DMS79 (cell line): ENCODE results near the gene SELENOS.
"Not testable (repeated sequence)": the region's sequence is repeated elsewhere in the genome, so short reads cannot be mapped to it uniquely, and the experiment has no call there.

Experiments used
- DNase-seq: peaks from one replicate; lab custom pipeline; 2025; lab: John Stamatoyannopoulos, UW

Gene SELENOS

DNA sequence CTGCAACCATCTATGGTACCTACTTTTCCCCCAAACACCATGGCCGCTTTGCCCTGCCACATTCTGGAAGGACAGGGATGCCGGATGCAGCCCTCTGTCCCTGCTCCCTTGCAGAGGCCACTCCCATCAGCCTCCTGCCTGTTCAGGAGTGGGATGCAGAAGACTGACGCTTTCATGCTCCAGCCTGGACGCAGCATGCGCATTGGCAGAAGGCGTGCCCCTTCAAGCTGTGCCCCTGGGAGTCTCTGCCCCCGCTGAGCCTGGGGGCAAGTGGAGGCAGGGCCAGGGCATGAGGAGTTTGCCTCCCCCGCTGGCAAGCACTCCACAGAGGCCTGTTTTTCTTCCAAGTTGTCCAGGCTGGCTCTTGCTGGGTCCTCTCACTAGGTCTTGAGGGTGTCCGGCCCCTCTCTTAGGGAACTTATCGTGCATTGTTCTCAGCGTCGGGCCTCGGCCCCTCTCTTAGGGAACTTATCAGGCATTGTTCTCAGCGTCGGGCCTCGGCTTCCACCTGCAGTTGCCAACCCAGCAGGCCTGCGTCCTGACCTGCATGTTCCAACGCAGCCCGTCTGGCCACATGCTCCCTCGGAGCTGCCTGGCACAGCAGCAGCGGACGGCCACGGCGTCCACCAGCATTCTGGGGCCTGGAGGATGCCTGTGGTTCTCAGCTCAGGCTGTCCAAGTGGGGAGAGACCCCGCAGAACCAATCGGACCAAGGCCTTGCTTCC lies 32.3 kb upstream of the SELENOS start:
- no peak for DNase-seq

DNA sequence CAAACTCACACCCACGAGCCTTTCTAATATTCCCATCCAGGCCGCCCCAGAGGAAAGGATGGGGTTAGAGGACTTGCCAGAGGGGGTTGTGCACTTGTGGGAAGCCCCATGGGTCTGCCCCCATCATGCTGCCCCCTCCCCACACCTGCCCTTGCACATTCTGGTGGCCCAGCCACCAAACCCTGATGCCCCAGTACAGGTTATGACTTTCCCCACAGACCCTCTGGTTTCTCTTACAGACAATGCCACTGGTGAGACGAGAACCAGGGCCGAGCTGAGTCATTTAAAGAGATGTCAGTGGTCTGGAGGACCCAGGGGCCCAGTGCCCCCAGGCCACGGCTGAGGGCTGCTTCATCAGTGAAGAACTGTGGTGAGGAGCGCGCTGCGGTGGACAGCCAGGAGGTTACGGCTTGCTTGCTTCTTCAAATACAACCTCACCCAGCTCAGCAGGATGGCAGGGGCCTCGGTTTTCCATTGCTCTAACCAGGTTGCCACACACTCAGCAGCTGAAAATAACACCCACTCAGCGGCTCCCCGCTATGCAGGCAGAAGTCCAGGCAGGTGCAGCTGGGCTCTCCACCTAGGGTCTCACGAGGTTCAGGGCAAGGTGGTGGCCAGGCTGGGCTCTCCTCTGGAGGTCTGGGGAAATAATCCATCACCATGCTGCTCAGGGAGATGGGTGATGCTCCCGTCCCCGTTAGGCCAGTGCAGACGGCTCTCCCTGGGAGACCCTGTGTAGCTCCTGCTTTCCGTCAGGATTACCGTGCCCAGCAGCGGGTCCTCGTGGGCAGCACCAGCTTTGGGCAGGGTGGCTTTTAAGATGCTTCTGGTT lies 31.5 kb upstream of the SELENOS start:
- DNase-seq = no peak

DNA sequence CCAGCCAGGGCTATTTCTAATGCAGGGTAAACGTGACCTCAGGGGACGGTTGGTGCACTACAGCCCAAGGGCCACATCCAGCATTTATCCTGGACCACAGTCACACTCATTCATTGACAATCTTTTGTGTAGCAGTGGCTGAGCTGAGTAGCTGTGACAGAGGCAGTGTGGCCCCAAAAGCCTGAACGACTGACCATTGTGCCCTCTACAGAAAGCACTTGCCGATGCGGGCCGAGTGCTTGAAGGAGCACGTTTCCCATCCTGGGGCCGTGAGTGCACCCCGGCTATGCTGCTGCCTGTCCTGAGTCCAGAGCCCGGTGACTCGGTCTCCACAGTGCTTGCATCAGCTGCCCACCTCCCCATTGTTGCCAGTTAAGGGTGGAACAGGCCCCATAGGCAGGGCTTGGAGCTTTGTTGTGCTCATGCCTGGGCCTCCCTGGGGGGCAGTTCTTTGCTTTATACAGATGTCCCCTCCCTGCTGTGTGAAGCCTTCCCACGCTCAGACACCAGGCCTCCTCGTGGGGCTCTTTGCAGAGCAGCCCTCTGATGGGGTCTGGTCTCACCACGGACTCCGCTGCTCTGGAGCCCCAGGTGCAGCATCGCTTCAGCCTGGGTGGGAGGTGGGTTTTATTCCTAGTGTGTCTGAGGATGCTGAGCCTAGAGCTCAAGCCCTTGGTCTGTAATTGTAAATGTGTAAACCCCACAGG lies 30.8 kb upstream of the SELENOS start:
- DNase-seq = no peak

DNA sequence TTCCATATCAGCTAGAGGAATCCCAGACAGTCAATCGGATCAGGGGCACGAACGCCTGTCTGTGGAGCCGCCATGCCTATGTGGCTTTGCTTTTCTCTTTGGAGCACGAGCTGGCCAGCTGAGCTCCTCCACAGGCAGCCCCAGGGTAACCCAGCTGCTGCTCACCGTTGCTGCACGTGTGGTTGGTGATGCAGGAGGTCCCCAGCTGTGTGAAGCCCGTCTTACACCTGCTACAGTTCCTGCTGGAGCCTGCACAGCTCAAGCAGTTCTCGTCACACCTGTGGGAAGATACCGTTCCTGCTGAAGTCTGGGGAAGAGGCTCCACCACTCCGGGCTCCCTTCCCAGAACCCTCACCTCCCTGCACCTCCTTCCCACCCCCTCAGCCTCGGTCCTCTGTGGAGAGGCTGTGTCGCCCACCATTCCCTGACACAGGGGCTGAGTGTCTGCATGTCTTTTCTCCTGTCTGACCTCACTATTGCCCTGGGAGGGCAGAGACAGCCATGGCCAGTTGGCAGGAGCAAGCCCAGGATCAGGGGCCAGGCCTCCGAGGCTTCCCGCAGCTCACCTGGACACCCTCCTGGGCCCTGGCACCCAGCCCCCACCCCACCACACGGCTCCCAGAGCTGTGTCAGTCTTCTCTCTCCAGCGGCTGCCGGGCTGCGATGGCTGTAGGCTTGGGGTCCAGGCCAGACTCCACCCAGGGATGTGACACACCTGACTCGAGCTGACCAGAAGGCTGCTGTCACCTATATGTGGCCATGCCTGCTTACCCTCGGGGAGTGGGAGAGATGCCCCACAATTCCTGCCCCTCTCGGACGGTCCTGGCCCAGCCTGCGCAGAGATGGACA lies 30.0 kb upstream of the SELENOS start:
- peak; percentile 23 for DNase-seq

DNA sequence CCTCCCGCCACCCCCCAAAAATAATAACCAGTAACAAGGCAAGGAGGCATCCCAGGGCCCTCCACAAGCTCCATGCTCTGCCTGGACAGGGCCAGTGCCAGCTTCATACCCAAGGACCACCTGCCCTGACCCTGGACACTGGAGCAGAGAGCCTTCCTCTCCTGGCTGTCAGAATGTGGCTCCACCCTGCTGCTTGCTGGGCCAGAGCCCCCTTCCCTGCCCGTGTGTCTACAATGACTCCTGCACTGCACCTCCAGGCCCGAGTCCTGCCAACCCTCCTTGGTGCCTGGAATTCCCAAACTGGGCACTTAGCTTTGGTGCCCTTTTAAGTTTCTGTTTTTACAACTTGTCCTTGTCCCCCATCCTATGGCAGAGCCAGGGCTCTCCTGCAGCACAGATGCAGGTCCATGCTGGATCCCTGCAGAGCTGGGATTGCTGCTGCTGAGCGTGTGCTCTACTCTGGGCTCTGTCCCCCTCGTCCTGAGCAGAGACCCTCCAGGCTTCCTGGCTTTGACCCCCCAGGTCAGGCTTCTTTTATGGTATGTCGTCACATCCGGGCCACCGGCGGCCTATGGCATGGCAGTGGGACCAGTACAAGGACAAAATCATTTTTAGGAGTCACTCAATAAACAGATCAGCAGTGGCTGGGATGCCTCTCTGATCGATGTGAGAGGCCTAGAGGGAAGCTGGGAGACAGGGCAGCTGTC lies 29.2 kb upstream of the SELENOS start:
- DNase-seq = no peak

DNA sequence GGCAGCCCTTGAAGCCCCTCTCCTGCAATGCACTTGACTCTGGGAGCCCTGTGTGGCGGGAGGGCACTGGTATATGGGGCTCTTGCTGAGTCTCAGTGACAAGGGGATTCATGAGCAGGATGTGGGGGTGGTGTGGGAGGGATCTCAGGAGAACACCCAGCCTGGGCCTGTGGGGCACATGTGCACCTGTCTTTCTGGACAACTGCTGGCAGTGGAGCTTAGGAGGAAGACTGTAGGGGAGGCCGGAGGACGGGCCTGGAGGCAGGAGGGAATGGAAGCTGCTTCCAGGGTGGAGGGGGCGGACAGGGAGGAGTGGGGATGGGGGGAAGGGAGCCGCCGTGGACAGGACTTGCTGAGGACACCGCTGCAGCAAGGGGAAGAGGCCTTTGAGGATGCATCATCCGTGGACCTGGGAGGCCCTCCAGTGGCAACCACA lies 28.6 kb upstream of the SELENOS start:
- no peak for DNase-seq

DNA sequence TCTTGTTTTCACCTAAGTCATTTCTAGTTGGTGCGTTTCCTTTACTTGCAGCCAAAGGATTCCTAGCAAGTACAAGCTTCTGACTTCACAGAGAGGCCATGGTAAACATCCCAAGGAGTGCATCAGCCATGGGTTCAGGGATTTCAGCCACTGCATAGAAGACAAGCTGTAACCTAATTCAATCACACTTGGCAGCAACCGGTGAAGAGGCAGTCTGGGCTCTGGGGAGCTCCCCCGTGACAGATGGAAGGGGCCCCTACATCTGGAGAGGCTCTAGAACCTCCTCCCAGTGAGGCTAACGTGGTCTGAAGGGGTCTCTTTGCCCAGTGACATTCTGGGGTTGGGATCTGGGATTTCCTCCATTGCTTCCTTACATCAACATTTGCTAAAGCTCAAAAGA lies 26.1 kb upstream of the SELENOS start:
- DNase-seq = no peak

DNA sequence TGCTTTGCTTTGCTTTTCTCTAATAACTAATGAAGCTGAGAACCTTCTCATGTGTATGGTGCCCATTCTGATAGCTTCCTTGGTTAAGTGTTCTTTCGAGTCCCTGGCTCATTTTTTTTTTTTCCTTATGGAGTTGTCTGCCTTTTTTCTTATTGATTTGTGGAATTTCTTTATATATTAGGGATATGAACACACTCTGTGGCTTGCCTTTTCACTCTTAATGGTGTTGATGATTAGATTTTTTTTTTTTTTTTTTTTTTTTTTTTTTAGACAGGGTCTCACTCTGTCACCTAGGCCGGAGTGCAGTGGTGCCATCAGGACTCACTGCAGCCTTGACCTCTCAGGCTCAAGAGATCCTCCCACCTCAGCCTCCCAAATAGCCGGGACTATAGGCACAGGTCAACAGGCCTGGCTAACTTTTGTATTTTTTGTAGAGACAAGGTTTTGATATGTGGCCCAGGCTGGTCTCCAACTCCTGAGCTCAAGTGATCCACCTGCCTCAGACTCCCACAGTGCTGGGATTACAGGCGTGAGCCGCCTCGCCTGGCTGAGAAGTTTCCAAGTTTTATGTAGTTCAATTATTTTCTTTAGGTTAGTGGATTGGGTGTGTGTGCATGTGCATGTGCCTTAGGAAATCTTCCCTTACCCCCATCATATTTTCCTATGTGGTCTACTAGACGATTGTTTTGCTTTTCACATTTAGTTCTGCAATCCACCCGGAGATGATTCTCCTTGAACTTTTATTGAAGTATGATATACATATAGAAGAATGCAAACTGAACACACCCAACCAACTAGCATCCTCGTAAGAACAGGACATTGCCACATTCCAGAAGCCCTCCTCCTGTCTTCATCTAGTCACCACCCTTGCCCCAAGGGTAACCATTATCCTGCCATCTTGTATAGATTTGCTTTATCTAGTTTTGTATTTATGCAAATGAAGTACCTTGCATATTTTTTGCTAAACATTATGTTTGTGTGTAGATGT lies 19.4 kb upstream of the SELENOS start:
- no peak for DNase-seq

DNA sequence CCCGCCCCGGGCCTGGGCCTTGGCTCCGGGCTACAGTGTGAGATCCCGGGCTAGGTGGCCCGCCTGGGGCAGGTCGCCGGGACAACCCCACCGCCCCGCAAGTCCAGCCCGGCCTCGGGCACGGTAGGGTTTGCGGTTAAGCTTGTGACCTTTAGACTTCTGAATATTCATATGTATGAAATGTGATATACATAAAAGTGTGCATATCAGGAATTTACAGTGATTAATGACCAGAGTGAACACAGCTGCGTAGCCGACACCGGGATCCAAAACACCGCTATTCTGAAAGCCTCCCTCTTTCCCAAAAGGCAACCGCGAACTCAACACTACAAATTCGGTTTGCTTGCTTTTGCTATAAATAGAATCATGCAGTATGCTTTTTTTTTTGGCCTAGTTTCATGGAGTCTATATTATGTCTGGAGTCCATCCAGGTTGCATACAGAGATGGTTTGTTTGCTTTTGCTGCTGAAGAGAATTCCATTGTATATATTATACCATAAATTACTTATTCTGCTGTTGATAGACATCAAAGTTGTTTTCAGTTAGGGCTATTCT lies 18.4 kb upstream of the SELENOS start:
- DNase-seq = no peak

DNA sequence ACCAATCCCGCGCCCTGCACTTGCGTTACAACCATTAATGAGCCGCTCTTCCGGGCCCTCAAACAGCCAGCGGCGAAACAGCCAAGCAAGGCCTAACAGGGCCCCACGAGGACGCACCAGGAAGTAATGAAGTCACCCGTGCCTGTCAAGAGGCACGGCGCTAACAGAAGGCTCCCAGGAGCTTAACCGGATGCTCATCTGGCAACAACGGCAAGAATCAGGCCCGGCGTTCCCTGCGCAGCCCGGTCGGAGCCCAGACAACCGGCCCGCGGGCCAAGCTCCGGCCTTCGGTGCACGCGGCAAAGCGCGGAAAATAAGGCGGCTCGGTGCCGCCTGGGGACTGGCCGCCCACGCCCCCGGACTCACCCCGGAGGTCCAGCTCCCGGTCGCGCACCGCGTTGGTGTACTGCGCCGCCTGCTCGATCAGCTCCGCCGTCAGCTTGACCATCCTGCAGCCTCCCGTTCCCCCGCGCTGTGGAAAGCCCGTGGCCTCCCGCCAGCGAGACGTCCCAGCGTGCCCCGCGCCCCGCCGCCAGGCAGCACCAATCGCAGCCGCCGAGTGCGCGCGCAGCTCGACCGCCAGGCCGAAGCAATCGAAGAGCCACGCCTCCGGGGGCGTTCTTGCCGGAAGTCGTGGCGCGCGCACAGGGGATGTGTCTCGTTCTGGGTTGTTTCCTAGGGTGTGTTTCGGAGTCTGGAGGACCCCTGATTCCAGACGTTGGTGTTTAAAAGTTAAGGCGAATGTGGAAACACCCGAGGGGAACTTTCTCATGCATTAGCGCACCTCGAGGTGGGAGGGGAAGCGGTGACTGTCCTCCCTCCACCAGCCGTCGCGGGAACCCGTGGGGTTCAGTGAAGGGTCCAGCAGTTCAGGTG lies 17.7 kb upstream of the SELENOS start, which contains the start of gene SNRPA1:
TSS of gene SNRPA1 (minus strand) at position 518 of the 876 bp plus-strand sequence. CDS start at position 448, 70 bp downstream.
- peak; percentile 51 for DNase-seq

DNA sequence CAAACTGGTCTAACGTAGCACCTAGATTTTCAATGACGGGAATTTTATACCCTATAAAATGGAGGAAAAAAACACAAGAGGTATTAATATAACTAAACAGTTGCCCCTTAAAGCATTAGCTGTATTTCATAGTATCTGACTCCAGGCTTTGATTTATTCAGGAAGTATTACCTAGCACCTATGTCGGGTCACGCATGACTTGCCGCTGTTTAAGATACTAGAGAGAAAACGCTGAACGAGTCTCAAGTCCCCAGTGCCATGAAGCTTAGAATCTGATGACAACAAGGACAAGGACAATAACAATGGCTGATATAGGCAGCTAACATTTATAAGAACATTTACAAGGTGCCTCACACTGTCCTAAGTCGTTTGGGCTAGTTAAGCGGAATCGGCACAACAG lies 15.8 kb upstream of the SELENOS start:
- DNase-seq = no peak

DNA sequence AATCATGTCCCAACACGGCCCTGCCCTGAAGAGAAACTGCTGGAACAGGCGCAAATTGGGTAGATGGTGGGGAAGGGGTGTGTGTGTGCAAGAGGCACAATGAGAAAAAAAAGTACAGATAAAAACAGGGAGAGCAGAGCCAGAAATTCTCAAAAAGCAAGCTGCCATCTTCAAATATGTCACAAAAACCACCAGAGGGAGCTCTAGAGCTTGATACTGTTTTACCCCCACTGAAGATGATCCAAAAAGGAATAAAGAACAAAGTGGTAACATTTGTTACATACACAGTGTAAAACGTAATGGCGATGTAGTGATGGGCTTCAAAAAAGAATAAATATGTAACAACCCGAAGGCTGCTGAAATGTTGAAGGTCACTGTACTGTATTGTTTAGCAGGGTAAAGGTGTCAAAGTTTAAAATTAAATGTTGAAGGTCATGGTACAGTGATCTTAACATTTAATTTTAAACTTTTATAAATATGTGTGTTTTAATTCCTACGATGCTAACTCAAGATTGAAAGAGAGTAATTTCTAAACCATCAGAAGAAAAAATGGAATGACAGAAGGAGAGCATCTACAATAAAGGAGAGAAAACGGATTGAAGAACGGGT lies 11.7 kb upstream of the SELENOS start:
- DNase-seq = no peak

DNA sequence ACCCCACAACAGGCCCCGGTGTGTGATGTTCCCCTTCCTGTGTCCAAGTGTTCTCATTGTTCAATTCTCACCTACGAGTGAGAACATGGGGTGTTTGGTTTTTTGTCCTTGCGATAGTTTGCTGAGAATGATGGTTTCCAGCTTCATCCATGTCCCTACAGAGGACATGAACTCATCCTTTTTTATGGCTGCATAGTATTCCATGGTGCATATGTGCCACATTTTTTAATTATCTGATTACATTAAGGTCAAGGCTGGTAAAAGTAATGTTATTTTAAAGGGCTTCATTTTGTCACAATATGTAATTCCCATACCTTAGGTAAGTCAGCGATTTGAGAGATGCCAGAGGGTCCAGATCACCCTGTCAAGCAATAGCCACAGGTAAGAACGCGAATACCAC lies 10.1 kb upstream of the SELENOS start:
- DNase-seq = not testable (repeated sequence)

DNA sequence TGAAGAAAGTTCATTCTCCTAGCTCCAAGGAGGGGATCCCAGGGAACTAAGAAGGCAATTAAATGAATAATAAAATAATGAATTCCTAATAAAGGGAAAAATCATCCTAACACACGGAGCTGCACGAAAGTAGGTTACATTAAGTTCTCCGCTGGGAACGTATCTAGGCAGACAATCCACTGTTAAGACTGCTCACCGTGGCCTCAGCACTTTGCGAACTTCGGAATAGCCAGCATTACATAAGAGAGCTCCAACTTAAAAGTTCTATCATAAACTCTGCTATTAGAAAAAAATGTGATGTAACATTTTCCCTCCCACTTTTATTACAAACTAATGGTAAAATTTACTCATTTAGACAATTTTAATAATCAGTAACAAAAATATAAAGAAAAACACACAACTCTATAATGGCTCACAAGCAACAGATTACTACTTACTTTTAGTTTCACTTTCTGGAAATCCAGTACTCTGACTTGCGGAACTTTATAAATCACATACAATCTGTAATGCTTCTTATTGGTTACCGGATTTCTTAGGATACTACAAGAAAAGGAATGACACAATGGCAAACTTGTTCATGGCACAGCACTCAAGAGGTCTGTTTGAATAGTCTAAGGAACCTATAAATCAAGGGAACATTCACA lies 9.3 kb upstream of the SELENOS start:
- DNase-seq = no peak

DNA sequence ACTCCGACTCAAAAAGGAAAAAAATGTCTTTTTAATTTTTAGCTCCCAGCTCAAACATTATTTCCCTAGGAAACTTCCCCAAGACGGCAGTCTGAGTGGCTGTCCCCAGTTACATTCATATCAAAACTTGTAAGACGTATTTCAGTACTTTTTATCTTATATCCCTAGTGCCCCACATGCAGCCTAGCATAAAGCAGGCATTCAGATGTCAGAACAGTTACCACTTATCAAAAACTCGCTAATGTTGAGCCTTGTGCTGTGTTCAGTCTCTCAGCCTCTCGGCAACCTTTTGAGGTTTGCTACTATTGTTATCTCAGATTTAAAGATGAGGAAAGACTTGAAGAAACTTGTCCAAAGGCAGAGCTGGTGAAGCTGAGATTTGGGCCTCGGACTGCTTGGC lies 6.6 kb upstream of the SELENOS start:
- no peak for DNase-seq

DNA sequence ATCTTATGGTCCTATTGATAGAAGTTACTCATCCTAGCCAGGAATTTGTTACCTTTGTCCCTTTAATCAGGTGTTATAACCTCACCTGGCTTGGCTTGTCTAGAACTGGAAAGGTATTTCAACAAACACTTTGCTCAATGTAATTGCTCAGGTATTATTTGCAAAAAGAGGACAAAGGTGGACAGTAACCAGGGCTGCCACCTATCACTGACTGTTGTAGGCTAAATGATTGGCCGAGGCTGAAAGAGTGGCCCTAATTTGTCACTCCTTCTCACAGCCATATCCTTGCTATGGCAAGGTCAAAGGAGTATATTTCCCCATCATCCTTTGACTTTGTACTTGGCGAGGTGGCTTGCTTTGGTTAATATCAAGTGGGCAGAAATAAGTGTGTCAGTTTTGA lies 2.7 kb upstream of the SELENOS start:
- DNase-seq = no peak

DNA sequence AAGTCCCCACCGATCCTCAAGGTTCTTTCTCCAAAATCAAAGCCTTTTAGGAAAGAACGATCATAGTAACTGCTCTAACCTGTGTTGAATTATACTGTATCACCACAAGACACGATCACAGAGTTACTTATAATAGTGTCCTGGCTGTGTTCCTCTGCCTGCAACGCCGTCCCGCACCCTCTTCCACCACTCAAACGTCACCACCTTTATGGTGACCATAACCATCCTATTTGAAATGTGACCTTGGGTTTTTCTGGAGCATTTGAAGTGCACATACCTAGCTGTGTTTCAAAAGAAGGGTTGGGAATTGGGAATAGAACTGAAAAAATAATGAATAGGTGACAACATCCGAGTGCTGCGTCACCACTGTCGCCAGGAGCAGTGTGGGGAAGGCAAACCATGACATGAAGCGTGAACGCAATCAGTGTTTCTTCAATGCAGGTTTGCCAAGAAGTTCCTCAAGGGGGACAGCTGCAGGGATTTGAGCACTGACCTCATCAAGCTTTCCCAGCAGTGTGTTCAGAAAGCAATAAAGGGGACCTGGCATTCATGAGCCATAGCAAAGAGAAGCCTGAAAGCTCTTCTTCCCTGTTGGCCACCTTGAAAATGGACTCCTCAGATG lies 769 bp upstream of the SELENOS start:
- no peak for DNase-seq
